ENCODE measurements around the gene TDRD7.
A peak's percentile ranks its signal among the peaks of the same experiment; 100 is the strongest.
"Not testable (repeated sequence)": the region's sequence is repeated elsewhere in the genome, so short reads cannot be mapped to it uniquely, and the experiment has no call there.

The TDRD7 gene

DNA sequence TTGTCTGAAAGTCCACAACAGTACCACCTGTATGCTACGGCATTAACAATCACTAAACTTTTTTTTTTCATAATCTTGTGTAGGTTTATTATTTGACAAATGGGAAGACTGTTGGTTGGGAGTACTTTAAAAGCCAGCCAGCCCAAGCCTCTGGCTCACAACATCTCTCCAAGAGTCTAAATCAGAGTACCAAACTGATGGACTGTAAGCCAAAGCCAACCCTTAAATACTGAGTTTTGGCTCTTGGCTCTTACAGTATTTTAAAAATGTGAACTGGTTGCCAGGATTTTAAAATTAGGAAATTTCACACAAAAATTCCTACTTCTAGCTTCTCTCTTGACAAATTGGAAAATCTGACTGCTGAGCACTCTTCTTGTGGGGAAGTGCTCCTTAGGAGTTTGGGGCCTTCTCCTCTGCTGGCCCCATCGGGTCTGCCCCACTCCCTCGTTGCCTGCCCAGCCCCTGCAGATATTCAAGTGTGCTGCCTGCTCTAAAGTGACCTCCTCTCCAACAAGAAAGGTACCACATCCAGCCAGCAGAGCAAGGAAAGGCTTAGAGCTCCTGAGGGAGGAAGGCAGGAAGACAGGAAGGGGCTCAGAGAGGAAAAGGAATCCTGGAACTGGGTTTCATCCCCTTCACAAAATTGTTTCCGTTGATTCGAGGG lies 67.7 kb downstream of the TDRD7 start:
- DNase-seq: no peak

DNA sequence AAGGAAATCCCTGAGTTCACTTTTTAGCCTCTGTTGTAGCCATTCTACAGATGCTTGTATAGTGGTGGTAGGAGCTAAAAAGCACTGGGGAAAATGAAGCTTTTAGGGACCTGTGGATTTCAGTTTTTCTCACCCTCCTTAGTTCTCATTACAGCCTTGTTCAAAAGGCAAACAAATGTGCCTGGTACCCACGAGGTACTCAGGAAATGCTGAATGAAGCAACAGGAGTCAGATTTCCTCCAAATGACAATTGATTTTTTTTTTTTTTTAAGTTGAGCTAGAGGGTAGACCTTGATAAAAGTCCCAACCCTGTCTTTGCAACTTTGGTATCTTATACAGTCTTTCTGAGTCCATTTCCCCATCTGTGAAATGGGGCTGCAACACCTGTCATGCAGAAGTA lies 68.3 kb downstream of the TDRD7 start:
- DNase-seq: no peak

- no peak for DNase-seq
These were observed 68.9 kb downstream of the TDRD7 start for GRCh38 chr9:97480749-97481148.

GRCh38 chr9:97484134-97484533 lies 72.2 kb downstream of the TDRD7 start:
- DNase-seq: no peak

- DNase-seq: no peak
These were observed 75.2 kb downstream of the TDRD7 start for GRCh38 chr9:97487107-97487506.

- DNase-seq: no peak
These were observed 76.0 kb downstream of the TDRD7 start for GRCh38 chr9:97487861-97488260.

GRCh38 chr9:97491216-97491999 lies 79.5 kb downstream of the TDRD7 start:
- DNase-seq: no peak

DNA sequence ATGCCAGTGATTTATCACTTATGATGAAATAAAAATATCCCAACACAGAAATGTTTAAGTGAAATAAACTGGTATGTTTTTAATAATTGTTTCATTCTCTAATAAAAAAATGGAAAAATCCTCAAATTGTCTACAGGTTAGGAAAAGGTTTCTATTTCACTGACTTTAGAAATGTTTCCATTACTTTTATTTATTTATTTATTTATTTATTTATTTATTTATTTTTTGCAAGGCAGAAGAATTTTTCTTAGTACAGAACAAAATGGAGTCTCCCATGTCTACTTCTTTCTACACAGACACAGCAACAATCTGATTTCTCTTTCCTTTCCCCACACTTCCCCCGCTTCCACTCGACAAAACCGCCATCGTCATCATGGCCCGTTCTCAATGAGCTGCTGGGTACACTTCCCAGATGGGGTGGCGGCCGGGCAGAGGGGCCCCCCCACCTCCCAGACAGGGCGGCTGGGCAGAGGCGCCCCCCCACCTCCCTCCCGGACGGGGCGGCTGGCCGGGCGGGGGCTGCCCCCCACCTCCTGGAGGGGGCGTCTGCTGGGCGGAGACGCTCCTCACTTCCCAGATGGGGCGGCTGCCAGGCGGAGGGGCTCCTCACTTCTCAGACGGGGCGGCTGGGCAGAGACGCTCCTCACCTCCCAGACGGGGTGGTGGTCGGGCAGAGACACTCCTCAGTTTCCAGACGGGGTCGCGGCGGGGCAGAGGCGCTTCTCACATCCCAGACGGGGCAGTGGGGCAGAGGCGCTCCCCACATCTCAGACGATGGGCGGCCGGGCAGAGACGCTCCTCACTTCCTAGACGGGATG lies 85.9 kb downstream of the TDRD7 start:
- DNase-seq: not testable (repeated sequence)

- not testable (repeated sequence) for DNase-seq
These were observed 87.0 kb downstream of the TDRD7 start for GRCh38 chr9:97498846-97499245.

DNA sequence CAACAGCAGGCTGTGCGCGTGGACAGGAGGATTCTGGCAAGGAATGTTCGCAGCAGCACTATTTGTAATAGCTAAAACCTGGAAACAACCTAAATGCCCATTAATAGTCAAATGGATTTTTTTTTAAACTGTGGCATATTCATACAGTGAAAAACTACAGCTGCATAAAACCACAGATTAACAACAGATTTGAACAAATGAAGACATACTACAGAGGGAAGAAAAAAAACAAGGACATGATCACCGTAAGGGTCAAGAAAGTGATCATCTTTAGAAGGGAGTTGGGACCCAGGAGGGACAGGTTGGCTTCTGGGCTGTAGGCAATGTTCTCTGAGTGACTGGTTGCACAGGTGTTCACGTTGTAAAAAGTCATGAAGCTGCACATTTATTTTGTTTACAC lies 88.4 kb downstream of the TDRD7 start:
- DNase-seq: no peak

GRCh38 chr9:97500765-97501176 lies 88.9 kb downstream of the TDRD7 start:
- no peak for DNase-seq

DNA sequence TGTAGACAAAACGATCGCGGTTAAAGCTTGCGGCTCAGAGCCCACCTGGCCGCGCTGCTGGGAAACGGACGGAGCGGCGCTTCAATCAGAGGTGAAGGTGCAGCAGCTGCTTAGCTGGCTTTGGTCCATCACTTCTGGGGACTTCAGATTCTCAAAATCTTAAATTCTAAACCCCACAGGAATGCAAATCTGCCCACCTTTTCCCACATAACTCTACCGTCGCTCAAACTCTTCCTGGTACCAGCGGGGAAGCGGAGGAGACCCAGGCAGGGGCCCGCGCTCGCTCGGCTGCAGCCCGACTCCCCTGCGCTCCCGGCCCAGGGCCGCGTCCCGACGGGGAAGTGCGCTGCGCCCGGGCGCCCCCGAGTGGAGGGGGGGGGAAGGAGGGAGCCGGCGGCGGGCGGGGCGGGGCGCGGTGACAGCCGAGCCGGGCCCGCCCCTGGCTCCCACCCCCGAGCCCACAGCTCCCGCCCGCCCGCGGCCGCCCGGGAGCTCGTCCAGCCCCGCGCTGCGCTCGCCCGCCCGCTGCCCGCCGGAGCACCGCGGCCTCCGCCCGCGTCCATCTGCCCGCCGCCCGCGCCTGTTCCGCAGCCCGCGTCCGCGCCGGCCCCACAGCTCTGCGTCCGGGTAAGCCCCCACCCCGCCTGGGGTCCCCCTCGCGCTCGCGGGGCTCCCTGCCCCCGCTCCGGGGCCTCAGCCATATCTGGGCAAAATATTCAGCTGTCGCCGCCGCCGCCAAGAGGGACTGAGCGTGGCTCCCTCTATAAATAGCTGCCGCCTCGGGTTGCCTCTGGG lies 89.5 kb downstream of the TDRD7 start, which contains the start of gene TMOD1:
Gene TMOD1, plus strand, starts transcription at position 490 of the 795 bp plus-strand sequence. CDS start 22,523 bp downstream, outside the sequence.
- peak; percentile 57 for DNase-seq

DNA sequence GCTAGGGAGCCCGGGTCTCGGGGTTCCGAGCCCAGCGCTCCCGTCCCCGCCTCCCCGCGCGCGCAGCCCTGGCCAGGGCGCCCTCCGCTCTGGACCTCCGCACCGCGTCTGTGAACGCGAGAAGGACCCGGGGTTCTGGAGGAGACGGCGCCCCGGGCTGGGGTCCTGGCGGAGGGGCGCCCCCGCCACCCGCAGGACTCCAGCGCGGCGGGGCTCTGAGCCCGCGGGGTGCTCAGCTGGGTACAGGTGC lies 90.0 kb downstream of the TDRD7 start:
- no peak for DNase-seq

GRCh38 chr9:97502222-97502983 lies 90.5 kb downstream of the TDRD7 start:
- DNase-seq: no peak

DNA sequence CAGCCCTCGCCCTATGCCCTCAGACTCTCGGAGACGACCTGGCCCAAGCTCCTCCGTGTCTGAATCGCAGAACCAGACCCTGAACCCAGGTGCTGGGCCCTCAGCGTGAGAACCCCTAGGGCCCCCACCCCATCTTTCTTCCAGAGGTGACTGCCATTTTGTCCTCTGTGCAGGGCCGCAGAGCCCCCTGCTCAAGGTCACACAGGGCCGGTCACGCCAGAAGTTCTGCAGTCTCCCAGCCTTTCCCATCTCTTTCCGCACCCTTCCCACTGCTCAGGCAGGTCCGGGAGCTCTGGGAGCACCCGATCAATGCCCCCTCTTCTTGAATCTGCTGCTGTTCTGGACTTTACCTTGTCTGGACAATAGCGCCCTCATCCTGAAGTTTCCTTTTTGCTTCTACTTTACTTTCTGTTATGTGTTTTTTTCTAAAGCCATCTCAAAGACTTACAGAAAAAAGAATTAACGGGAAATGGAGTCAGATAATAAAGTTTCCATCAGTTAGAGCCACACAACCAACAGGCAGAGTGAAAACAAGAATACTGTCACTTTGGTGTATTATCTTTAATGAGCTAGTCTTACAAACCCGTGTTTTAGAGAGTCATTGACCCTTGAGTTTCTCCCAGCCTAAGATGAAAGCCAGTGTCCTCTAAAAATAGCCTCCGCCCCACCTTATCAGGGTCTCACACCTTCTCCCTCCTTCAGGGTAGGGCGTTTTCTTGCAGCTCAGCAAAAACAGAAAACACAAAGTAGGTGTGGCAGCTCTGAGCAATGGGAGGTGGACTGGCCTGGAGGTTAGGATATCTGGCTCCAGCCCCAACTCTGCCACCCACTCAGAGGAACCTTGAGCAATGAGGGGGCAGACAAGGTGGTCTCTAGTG lies 91.3 kb downstream of the TDRD7 start:
- no peak for DNase-seq

GRCh38 chr9:97503862-97504210 lies 91.9 kb downstream of the TDRD7 start:
- DNase-seq: no peak

- no peak for DNase-seq
These were observed 92.7 kb downstream of the TDRD7 start for GRCh38 chr9:97504381-97505216.

DNA sequence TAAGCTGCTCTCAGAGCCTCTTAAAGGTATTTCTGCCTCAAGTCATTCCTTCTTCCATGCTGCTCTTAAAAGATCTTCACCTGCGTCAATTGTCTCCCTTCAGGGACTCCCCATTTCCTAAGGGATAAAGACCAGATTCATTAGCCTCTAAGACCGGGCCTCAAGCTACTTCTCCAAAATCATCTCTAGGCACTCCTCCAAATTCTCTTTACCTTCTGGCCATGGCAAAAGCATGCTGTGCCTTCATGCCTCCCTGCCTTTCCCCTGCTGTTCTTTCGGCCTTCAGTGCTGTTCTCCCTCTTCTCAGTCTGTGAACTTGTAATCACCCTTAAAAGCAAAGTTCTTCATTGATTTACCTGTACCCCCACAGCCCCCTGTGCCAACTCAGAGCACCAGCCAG lies 93.9 kb downstream of the TDRD7 start:
- no peak for DNase-seq

GRCh38 chr9:97506306-97506705 lies 94.4 kb downstream of the TDRD7 start:
- DNase-seq: no peak

GRCh38 chr9:97506787-97507186 lies 94.9 kb downstream of the TDRD7 start:
- DNase-seq: no peak

Data from activated CD4-positive, alpha-beta T cell treated with anti-CD3 and anti-CD28 coated beads, Interleukin-10, Interleukin-2, amounts not matched to agents 100 ng/mL and 50 ng/mL, durations not matched to agents 16 hours and 8 hours (primary cell).